SW480 (cell line): ENCODE results near the gene KLHL17.
"Not testable (repeated sequence)": the region's sequence is repeated elsewhere in the genome, so short reads cannot be mapped to it uniquely, and the experiment has no call there.

Experiments
- DNase-seq: peaks from one replicate; pipeline ENCODE4 v3.0.0-alpha.2; 2016; ENCODE audit warnings: low spot score

KLHL17 gene

GRCh38 chr1:970242-970972 lies 10.0 kb downstream of the KLHL17 start:
- no peak for DNase-seq

GRCh38 chr1:970973-971730 lies 10.8 kb downstream of the KLHL17 start:
- DNase-seq = no peak

GRCh38 chr1:971751-972506 lies 11.5 kb downstream of the KLHL17 start:
- DNase-seq = no peak

- DNase-seq = no peak
Observed at GRCh38 chr1:972726-973458, 12.5 kb downstream of the KLHL17 start.

GRCh38 chr1:973459-974292 lies 13.3 kb downstream of the KLHL17 start:
- DNase-seq = no peak

GRCh38 chr1:974293-974640 lies 13.9 kb downstream of the KLHL17 start:
- DNase-seq = no peak

- no peak for DNase-seq
Observed at GRCh38 chr1:974687-975328, 14.4 kb downstream of the KLHL17 start.

GRCh38 chr1:975365-975764 lies 15.0 kb downstream of the KLHL17 start:
- DNase-seq = no peak

- DNase-seq = peak; percentile 80
Observed at GRCh38 chr1:975896-976683, 15.7 kb downstream of the KLHL17 start.

- DNase-seq = not testable (repeated sequence)
Observed at GRCh38 chr1:976791-977190, 16.4 kb downstream of the KLHL17 start.

- no peak for DNase-seq
Observed at GRCh38 chr1:978069-978834, 17.9 kb downstream of the KLHL17 start.

GRCh38 chr1:978835-979743 lies 18.7 kb downstream of the KLHL17 start:
- no peak for DNase-seq

GRCh38 chr1:979744-980072 lies 19.3 kb downstream of the KLHL17 start:
- no peak for DNase-seq

- no peak for DNase-seq
Observed at GRCh38 chr1:980137-980571, 19.8 kb downstream of the KLHL17 start.

GRCh38 chr1:980602-981395 lies 20.4 kb downstream of the KLHL17 start:
- no peak for DNase-seq

- DNase-seq = no peak
Observed at GRCh38 chr1:981491-981954, 21.1 kb downstream of the KLHL17 start.

- no peak for DNase-seq
Observed at GRCh38 chr1:981955-982558, 21.7 kb downstream of the KLHL17 start, which contains the start of gene PERM1. TSS of gene PERM1 (minus strand) at chr1:982093. CDS start at chr1:981029, 1,064 bp downstream.
